H7 (cell line): Measurements from ENCODE around the gene COMMD3. TPM values are rescaled to one million over a fixed set of nuclear protein-coding genes. Genes with fewer than 3 reads are reported as not detected.
A peak's percentile ranks its signal among the peaks of the same experiment; 100 is the strongest.
"Not testable (repeated sequence)": the region's sequence is repeated elsewhere in the genome, so short reads cannot be mapped to it uniquely, and the experiment has no call there.

ENCODE experiments used
- DNase-seq: peaks from one replicate; pipeline ENCODE4 v3.0.0; 2012
- H3K27me3 ChIP-seq: 2 replicates; pipeline ENCODE4 v1.6.0; 2011; ENCODE audit warnings: mild to moderate bottlenecking, low read length; ENCODE audit not compliant: control insufficient read depth, insufficient read depth
- H3K36me3 ChIP-seq: replicated peaks from 2 replicates; pipeline ENCODE4 v1.5.1; 2011; ENCODE audit warnings: low read length; ENCODE audit not compliant: control insufficient read depth, insufficient read depth
- H3K4me3 ChIP-seq: 2 replicates; pipeline ENCODE4 v1.5.1; 2011; ENCODE audit warnings: low read depth, mild to moderate bottlenecking, control low read depth, low read length, moderate library complexity; ENCODE audit not compliant: insufficient read depth
- total RNA-seq: library from RNA; depleted of rRNA; stranded (reverse); fragments of >200 nt; shearing (Covaris generic); gene quantifications from 2 replicates; pipeline ENCODE4 v1.2.3, GENCODE V29; 2014; rRNA removed

COMMD3 gene
- 1.1 and 1.8 TPM in 2 replicates for total RNA-seq

DNA sequence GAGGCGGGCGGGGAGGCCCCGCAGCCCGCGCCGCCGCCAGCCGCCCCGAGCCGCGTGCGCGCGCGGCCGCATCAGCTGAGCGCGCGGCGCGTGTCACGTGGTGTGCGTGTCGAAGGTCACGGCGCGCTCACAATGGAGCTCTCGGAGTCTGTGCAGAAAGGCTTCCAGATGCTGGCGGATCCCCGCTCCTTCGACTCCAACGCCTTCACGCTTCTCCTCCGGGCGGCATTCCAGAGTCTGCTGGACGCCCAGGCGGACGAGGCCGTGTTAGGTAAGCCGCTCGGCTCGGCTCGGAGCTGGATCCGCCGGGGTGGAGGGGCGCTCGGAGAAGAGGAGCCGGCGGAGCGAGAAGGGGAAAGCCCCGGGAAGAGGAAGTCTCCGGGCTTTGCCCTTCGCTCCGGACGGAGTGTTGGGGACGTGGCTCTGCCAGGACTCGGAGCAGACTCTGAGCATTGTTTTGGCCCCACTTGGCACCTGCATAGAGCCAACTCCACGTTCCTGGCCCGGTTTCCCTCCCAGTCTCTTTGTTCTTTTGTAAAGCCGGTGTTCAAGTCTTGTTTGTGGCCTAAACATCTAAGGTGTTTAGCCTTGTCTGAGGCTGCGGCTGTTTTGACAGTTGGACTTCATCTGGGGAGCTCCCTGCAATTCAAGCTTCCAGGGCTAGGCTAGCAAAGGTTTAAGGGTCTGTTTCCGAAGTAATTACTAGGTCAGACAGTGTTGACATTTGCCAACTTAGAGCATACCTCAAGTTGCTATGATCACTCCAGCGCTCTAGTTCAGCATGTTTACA is at the start of gene COMMD3:
COMMD3 (plus strand) TSS at position 103 of the 790 bp plus-strand sequence; CDS start at position 133, 30 bp downstream.
- Histone ChIP-seq H3K27me3 (peaks cover 77% of the 10 kb centered on the region), H3K4me3 (peak within 1 kb of the TSS; percentile 63), H3K36me3 (no peaks in the 10 kb centered on the region)
- peak; percentile 82 for DNase-seq

DNA sequence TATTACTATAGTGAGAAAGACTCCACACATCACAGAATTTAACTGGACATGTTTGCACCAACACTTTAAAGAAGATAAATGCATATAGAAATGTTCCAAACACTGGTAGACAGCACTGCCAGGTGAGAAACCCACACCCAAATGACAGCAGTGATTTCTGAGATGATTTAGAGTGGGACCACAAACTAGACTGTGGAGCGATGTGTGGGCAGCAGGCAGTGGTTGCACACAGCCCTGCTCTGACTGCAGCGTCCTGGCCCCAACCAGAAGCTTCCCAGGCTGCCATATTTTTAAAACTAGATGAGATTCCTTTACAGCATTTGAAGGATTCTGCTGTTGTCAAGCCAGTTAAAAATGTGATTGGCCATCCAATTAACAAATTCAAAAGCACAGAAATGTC is 47.7 kb upstream of the COMMD3 start:
- DNase-seq, result no peak
- H3K4me3 ChIP-seq, result no peak overlapping the region
- H3K27me3 ChIP-seq, result no peaks in the 10 kb centered on the region
- no peaks in the 10 kb centered on the region for H3K36me3 ChIP-seq

DNA sequence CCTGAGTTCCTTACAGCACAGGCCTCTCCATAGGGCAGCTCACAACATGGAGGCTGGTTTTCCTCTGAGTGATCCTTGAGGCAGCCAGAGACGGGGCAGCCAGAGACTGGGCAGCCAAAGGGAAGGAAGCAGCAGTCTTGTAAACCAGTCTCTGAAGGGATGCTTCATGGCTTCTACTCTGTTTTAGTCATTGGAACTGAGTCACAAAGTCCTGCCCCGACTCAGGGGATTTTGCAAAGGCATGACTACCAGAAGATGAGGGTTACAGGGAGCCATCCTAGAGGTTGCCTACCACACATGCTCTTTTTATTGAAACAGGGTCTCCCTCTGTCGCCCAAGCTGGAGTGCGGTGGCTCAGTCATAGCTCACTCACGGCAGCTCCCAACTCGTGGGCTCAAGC is 44.4 kb upstream of the COMMD3 start:
- no peak for DNase-seq
- H3K4me3 ChIP-seq, result no peak overlapping the region
- no peaks in the 10 kb centered on the region for H3K36me3 ChIP-seq
- H3K27me3 ChIP-seq, result no peaks in the 10 kb centered on the region

GRCh38 chr10:22278441-22278782 is 37.8 kb upstream of the COMMD3 start:
- H3K27me3 ChIP-seq, result no peaks in the 10 kb centered on the region
- no peak for DNase-seq
- no peak overlapping the region for H3K4me3 ChIP-seq
- H3K36me3 ChIP-seq, result no peaks in the 10 kb centered on the region

GRCh38 chr10:22280078-22280477 is 36.1 kb upstream of the COMMD3 start:
- DNase-seq, result peak; percentile 43
- H3K36me3 ChIP-seq, result no peaks in the 10 kb centered on the region
- no peaks in the 10 kb centered on the region for H3K27me3 ChIP-seq
- no peak overlapping the region for H3K4me3 ChIP-seq

DNA sequence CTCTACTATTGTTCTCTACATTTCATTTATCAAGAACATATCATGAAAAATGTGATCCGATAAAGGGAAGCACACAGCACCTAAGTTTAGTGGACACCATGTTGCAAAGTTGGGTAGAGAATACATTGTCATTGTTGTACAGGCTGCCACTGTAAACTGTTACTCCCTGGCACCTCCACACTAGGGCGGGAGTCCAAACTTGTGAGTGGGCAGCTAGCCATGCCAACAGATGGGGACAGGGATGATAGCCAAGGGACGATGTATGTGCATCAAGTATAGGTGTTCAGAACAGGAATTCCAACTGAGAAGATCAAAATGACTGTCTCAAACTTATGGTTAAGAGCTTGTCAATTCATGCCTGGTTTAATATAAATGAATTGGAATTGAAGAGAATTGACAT is 31.1 kb upstream of the COMMD3 start:
- DNase-seq, result no peak
- Histone ChIP-seq H3K4me3 (no peak overlapping the region), H3K36me3 (no peaks in the 10 kb centered on the region), H3K27me3 (no peaks in the 10 kb centered on the region)

GRCh38 chr10:22293747-22294404 is 22.3 kb upstream of the COMMD3 start:
- no peaks in the 10 kb centered on the region for H3K27me3 ChIP-seq
- H3K4me3 ChIP-seq, result no peak overlapping the region
- H3K36me3 ChIP-seq, result no peaks in the 10 kb centered on the region
- DNase-seq, result no peak

- H3K4me3 ChIP-seq, result no peak overlapping the region
- H3K36me3 ChIP-seq, result no peaks in the 10 kb centered on the region
- no peaks in the 10 kb centered on the region for H3K27me3 ChIP-seq
- DNase-seq, result no peak
Observed at GRCh38 chr10:22294694-22295093, 21.5 kb upstream of the COMMD3 start.

DNA sequence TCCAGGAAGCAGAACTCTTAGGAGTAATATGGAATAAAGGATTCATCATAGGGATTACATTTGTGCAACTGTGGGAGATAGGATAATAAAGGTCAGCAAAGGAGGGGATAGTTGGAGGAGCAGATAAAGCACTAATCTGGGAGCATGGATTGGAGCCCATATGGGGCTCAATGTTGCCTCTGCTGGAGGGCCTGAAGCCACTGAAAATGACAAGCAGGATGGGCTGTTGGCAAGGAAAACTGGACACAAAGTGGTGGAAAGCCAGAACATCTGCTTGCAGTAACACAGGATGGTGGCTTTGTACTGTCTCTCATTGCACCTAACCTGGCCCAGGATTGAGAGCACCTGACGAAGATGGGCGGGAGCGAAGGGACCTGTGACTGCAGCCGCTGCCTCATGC is 15.0 kb upstream of the COMMD3 start:
- Histone ChIP-seq H3K27me3 (no peaks in the 10 kb centered on the region), H3K4me3 (no peak overlapping the region), H3K36me3 (no peaks in the 10 kb centered on the region)
- no peak for DNase-seq

DNA sequence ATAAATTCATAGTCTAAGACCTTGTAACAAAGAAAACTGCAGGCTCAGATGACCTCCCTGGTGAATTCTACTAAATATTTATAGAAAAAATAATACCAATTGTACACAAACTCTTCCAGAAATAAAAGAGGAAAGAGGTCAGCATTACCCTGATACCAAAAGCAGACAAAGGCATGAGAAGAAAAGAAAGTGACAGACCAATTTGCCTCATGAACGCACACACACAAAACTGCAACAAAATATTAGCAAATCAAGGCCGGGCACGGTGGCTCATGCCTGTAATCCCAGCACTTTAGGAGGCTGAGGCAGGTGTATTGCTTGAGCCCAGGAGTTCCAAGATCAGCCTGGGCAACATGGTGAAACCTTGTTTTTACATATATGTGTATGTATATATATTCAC is 12.7 kb upstream of the COMMD3 start:
- DNase-seq, result no peak
- H3K36me3 ChIP-seq, result no peaks in the 10 kb centered on the region
- H3K27me3 ChIP-seq, result no peaks in the 10 kb centered on the region
- H3K4me3 ChIP-seq, result no peak overlapping the region

DNA sequence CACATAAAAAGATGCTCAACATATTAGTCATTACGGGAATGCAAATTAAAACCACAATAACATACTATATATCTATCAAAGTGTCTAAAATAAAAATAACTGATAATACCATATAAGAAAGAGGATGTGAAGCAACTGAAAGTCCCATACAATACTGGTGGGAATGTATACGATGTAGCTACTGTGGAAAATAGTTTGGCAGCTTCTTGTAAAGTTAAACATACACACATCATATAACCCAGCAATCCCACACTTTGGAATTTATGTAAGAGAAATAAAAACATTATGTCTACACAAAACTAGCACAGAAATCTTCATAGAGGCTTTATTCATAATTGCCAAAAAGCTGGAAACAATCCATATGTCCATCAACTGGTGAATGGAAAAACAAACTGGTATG is 10.5 kb upstream of the COMMD3 start:
- Histone ChIP-seq H3K4me3 (no peak overlapping the region), H3K27me3 (0 out of 2 replicates have a peak, but pooled peaks cover 1% of the 10 kb centered on the region), H3K36me3 (no peaks in the 10 kb centered on the region)
- no peak for DNase-seq

DNA sequence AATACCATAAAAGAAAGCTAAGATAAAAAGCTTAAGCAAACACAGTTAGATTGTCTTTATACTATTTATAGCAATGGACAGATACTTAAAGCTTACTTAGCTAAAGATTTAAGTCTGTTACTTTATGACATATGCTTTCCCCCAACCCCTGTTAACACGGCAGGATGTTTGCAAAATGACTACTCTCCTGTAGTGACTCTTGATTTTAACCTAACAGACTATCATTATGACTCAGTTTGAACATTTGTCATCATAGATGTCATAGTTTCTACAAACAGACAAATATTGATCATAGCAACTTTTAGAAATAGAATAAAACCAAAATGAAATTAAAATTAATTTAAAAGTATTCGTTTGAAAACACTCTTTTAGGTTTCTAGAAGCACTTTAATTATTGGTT is 7.8 kb upstream of the COMMD3 start:
- no peaks in the 10 kb centered on the region for H3K36me3 ChIP-seq
- no peak for DNase-seq
- peaks cover 9% of the 10 kb centered on the region for H3K27me3 ChIP-seq
- H3K4me3 ChIP-seq, result no peak overlapping the region

GRCh38 chr10:22309180-22310000 is 6.8 kb upstream of the COMMD3 start:
- DNase-seq, result no peak
- peaks cover 18% of the 10 kb centered on the region for H3K27me3 ChIP-seq
- H3K4me3 ChIP-seq, result no peak overlapping the region
- no peaks in the 10 kb centered on the region for H3K36me3 ChIP-seq

GRCh38 chr10:22310012-22310411 is 6.2 kb upstream of the COMMD3 start:
- not testable (repeated sequence) for H3K4me3 ChIP-seq, H3K36me3 ChIP-seq, DNase-seq
- H3K27me3 ChIP-seq, result peaks cover 24% of the 10 kb centered on the region

GRCh38 chr10:22310928-22311327 is 5.3 kb upstream of the COMMD3 start:
- H3K4me3 ChIP-seq, result no peak overlapping the region
- DNase-seq, result no peak
- H3K36me3 ChIP-seq, result no peaks in the 10 kb centered on the region
- peaks cover 34% of the 10 kb centered on the region for H3K27me3 ChIP-seq
